Right lobe of liver (tissue), 4 donors: ENCODE measurements around the gene ADAMTS2.

ENCODE experiments used
- CTCF ChIP-seq, 4 donors: fragments of 200-600 bp in 3 of 4; fragments of 450-650 bp in 1 of 4; IDR thresholded peaks; one replicate each; pipeline versions ENCODE4 v1.5.1 to v1.8.0; 2016 to 2022; ENCODE audit warnings: antibody characterized with exemption in 4 of 4, mild to moderate bottlenecking in 2 of 4
- POLR2A ChIP-seq: fragments of 450-650 bp; IDR thresholded peaks from one replicate; pipeline ENCODE4 v1.6.1; 2017; ENCODE audit warnings: antibody characterized with exemption, mild to moderate bottlenecking
- donor health status: DM: no; HTN: no; CAD: no.
- donor health status: DM: no; HTN: no; CAD: no.
- donor health status: DM: no; HTN: yes; CAD: no.

GRCh38 chr5:179141867-179142266, 203.4 kb downstream of the ADAMTS2 start:
- TF ChIP-seq CTCF (IDR thresholded peaks at IDR 0.05) (no peak), POLR2A (no peak)
